Prostate gland (tissue), 2 donors: ENCODE measurements around the gene ASTL. TPM values are rescaled to one million over a fixed set of nuclear protein-coding genes. Genes with fewer than 3 reads are reported as not detected.

Experiments
- DNase-seq: peaks from one replicate; pipeline ENCODE4 v3.0.0-alpha.2; 2019; ENCODE audit warnings: low spot score
- H3K27ac ChIP-seq, 2 donors: fragments of 200-600 bp; sonication (generic); 2 replicates each; pipeline ENCODE4 v1.5.1; 2017 to 2019
- H3K27me3 ChIP-seq: fragments of 200-600 bp; sonication (generic); replicated peaks from 2 replicates; pipeline ENCODE4 v1.5.1; 2019; ENCODE audit not compliant: insufficient read depth
- H3K36me3 ChIP-seq, 2 donors: fragments of 200-600 bp; sonication (generic); 1 replicate in 1 of 2; 2 replicates in 1 of 2; pipeline versions ENCODE4 v1.5.1 to v1.8.1; 2017 to 2019
- H3K4me1 ChIP-seq: fragments of 200-600 bp; sonication (generic); replicated peaks from 2 replicates; pipeline ENCODE4 v1.5.1; 2019
- H3K4me3 ChIP-seq, 2 donors: fragments of 200-600 bp; sonication (generic); 2 replicates each; pipeline ENCODE4 v1.5.1; 2017 to 2019
- H3K9me3 ChIP-seq: fragments of 200-600 bp; sonication (generic); 2 replicates; pipeline ENCODE4 v1.5.1; 2017
- CTCF ChIP-seq, 4 experiments: fragments of 200-600 bp in 2 of 4; fragments of 450-650 bp in 2 of 4; sonication (generic) in 2 of 4; IDR thresholded peaks; 1 replicate in 3 of 4; 2 replicates in 1 of 4; pipeline ENCODE4 v1.5.1; 2016 to 2019; ENCODE audit warnings: antibody characterized with exemption in 4 of 4, mild to moderate bottlenecking in 2 of 4, moderate library complexity in 2 of 4
- POLR2A ChIP-seq: fragments of 450-650 bp; IDR thresholded peaks from one replicate; pipeline ENCODE4 v1.6.1; 2016; ENCODE audit warnings: antibody characterized with exemption, mild to moderate bottlenecking
- POLR2AphosphoS5 ChIP-seq: sonication (generic); formaldehyde crosslinking; IDR thresholded peaks from one replicate; pipeline ENCODE4 v1.6.1; 2017; ENCODE audit warnings: antibody characterized with exemption
- WGBS: methylation state at CpG from one replicate; pipeline ENCODE4 v1.1.5; 2018; 5-methylcytosine and 5-hydroxymethylcytosine counted together
- intact Hi-C: fragments of 100-400 bp; cut with DNase I; formaldehyde crosslinking; loops from one replicate; pipeline ENCODE4 v1.14.2; 2022
- total RNA-seq, 2 donors: library from RNA; depleted of rRNA; stranded (reverse); fragments of >200 nt; gene quantifications; one replicate each; pipeline ENCODE4 v1.1.0, GENCODE V29; 2016

Gene ASTL
- total RNA-seq, 2 donors from 2014 or later, result 0.57 TPM; not detected in 1

DNA sequence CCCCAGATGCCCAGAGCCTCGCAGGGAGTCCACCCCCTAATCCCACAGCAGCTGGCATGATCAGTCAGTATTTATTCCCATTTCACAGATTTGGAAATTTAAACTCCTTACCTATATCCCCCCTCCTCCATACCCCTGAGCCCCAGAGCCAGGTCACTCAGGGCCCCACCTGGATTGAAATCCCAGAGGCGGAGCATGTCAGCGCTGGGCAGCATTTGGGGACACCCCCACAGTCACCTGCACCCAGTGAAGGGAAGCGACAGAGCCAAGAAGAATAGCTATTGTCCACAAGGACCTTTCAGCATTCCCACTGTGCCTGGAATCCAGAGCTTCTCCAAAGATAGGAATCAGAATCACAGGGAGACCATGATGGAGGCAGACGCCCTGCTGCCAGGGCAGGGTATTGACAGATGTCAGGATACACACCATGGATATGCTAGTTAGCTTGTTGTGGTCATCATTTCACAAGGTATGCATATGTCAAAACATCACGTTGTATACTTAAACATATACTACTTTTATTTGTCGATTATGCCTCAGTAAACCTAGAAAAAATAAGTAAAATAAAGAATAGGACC is 968 bp upstream of the ASTL start:
- Histone ChIP-seq H3K9me3 (no peaks in the 10 kb centered on the region), H3K27ac (no peak overlapping the region), H3K36me3 (no peaks in the 10 kb centered on the region), H3K4me1 (no peaks in the 10 kb centered on the region), H3K27me3 (no peaks in the 10 kb centered on the region), H3K4me3 (no peak overlapping the region)
- DNase-seq, result no peak
- WGBS, result 82% methylated on average over 7 of the region's 7 CpGs
- intact Hi-C loops, result loop anchor here (5.0 kb wide), 2 partner anchors 33 to 123 kb away; no protein-coding TSS in a partner anchor
- TF ChIP-seq POLR2AphosphoS5 (no peak), POLR2A (no peak), CTCF (IDR thresholded peaks at IDR 0.05) (no peak)

GRCh38 chr2:96137321-96138178 is 752 bp downstream of the ASTL start:
- H3K9me3 ChIP-seq, result no peaks in the 10 kb centered on the region
- no peak overlapping the region for H3K27ac ChIP-seq
- no peak for TF ChIP-seq POLR2A
- no peak for TF ChIP-seq CTCF (IDR thresholded peaks at IDR 0.05)
- no peak for TF ChIP-seq POLR2AphosphoS5
- H3K4me3 ChIP-seq, result no peak overlapping the region
- H3K4me1 ChIP-seq, result no peaks in the 10 kb centered on the region
- no peak for DNase-seq
- 79% methylated on average over 11 of the region's 15 CpGs for WGBS
- intact Hi-C loops, result loop anchor here (5.0 kb wide), 2 partner anchors 35 to 125 kb away; no protein-coding TSS in a partner anchor
- H3K36me3 ChIP-seq, result no peaks in the 10 kb centered on the region
- no peaks in the 10 kb centered on the region for H3K27me3 ChIP-seq

DNA sequence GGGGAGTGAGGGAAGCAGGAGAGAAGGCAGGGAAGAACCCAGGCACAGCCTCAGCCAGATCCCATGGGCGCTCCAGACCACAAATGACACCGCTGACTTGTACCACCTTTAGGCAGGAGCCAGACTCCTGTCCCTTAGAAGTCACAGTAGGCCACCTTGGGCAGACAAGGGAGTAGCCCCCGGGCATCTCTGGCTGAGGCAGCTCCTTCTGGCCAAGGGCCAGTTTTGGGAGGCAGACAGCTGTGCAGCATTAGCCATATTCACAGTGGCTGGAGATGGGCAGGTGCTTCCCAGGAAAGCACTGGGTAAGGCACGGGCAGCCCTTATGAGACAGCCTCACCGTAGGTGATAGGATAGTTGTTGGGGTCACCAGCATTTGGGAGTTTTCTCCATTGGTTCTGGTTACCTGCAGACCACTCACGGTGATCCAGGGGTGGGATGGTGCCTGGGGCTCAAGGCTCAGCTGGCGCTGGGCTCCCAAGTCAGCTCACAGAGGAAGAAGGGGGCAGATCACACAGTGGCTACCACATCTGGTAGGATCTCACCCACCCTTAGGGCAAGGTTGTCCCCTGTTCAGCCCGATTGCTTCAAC is 2.1 kb downstream of the ASTL start:
- Histone ChIP-seq H3K4me1 (no peaks in the 10 kb centered on the region), H3K27ac (no peak overlapping the region), H3K27me3 (no peaks in the 10 kb centered on the region), H3K4me3 (no peak overlapping the region), H3K9me3 (no peaks in the 10 kb centered on the region), H3K36me3 (no peaks in the 10 kb centered on the region)
- no peak for TF ChIP-seq POLR2A
- no peak for TF ChIP-seq POLR2AphosphoS5
- no peak for TF ChIP-seq CTCF (IDR thresholded peaks at IDR 0.05)
- 84% methylated on average over 8 of the region's 8 CpGs for WGBS
- DNase-seq, result no peak
- intact Hi-C loops, result loop anchor here (5.0 kb wide), 2 partner anchors 36 to 126 kb away; no protein-coding TSS in a partner anchor

DNA sequence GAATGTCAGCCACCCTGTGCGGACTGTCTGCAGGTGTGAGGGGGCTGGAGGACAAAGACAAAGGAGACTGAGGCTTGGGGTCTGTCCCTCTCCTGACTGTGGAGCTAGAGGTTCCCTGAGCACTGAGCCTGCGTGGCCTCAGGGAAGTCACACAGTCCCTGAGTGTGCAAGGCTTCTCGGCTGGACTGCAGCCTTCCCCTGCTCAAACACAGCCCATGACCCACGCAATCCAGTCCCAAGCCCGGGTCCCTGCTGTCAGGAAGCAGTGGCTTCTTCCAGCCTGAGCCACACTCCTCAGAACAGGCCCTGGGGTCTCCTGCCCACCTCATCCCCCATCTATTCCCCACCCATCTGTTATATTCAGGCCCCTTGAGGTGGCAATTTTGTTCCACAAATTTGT is 2.7 kb downstream of the ASTL start:
- Histone ChIP-seq H3K4me3 (no peak overlapping the region), H3K27ac (no peak overlapping the region), H3K4me1 (no peaks in the 10 kb centered on the region), H3K36me3 (no peaks in the 10 kb centered on the region), H3K9me3 (no peaks in the 10 kb centered on the region), H3K27me3 (no peaks in the 10 kb centered on the region)
- intact Hi-C loops, result loop anchor here (5.0 kb wide), 2 partner anchors 37 to 127 kb away; no protein-coding TSS in a partner anchor
- DNase-seq, result no peak
- TF ChIP-seq POLR2A (no peak), CTCF (IDR thresholded peaks at IDR 0.05) (no peak), POLR2AphosphoS5 (no peak)
- WGBS, result 88% methylated on average over 5 of the region's 5 CpGs
